Osteoblast (primary cell): ENCODE results near the gene HOOK1. TPM values are rescaled to one million over a fixed set of nuclear protein-coding genes. Genes with fewer than 3 reads are reported as not detected.

Source experiments
- DNase-seq: peaks from one replicate; pipeline ENCODE4 v3.0.0; 2011; ENCODE audit warnings: low spot score, mixed read lengths; ENCODE audit not compliant: insufficient read length; ENCODE audit errors: missing footprints
- H2AFZ ChIP-seq: 2 replicates; pipeline ENCODE4 v1.6.0; 2011; ENCODE audit warnings: mild to moderate bottlenecking, low read length
- H3K27ac ChIP-seq: 2 replicates; pipeline ENCODE4 v1.5.1; 2011; ENCODE audit warnings: mild to moderate bottlenecking, low read depth, low read length, moderate library complexity
- H3K27me3 ChIP-seq: 2 replicates; pipeline ENCODE4 v1.6.0; 2012; ENCODE audit warnings: mild to moderate bottlenecking, control low read depth, inconsistent platforms, low read length, moderate library complexity; ENCODE audit not compliant: insufficient read depth
- H3K36me3 ChIP-seq: 2 replicates; pipeline ENCODE4 v1.5.1; 2011; ENCODE audit warnings: mild to moderate bottlenecking, low read length, control low read depth, moderate library complexity; ENCODE audit not compliant: insufficient read depth
- H3K4me1 ChIP-seq: 2 replicates; pipeline ENCODE4 v1.5.1; 2011; ENCODE audit warnings: mild to moderate bottlenecking, low read length, control low read depth, moderate library complexity; ENCODE audit not compliant: insufficient read depth
- H3K4me2 ChIP-seq: 2 replicates; pipeline ENCODE4 v1.6.0; 2011; ENCODE audit warnings: mild to moderate bottlenecking, low read length; ENCODE audit not compliant: insufficient read depth
- H3K4me3 ChIP-seq: fragments of 200-600 bp; sonication (generic); 3 replicates; pipeline ENCODE4 v1.5.1; 2012; ENCODE audit warnings: mild to moderate bottlenecking, low read length, inconsistent platforms; ENCODE audit not compliant: insufficient read depth
- H3K79me2 ChIP-seq: 2 replicates; pipeline ENCODE4 v1.6.0; 2012; ENCODE audit warnings: mild to moderate bottlenecking, low read length, control low read depth, inconsistent platforms; ENCODE audit not compliant: insufficient read depth
- H3K9me3 ChIP-seq: 2 replicates; pipeline ENCODE4 v1.5.1; 2011; ENCODE audit warnings: low read depth, low read length, control low read depth
- H4K20me1 ChIP-seq: 2 replicates; pipeline ENCODE4 v1.6.0; 2012; ENCODE audit warnings: mild to moderate bottlenecking, low read length, control low read depth; ENCODE audit not compliant: insufficient read depth
- CTCF ChIP-seq: IDR thresholded peaks from 2 replicates; pipeline ENCODE4 v1.5.1; 2011; ENCODE audit warnings: mild to moderate bottlenecking, low read depth, low read length, moderate library complexity; ENCODE audit errors: extremely low read depth
- total RNA-seq: library from RNA; depleted of rRNA; stranded (reverse); fragments of >200 nt; gene quantifications from 2 replicates; pipeline ENCODE4 v1.2.3, GENCODE V29; 2012

The HOOK1 gene
- not detected in 2 replicates for total RNA-seq

- H3K4me1 ChIP-seq: no peaks in the 10 kb centered on the region
- H4K20me1 ChIP-seq: no peaks in the 10 kb centered on the region
- H3K79me2 ChIP-seq: no peaks in the 10 kb centered on the region
- H2AFZ ChIP-seq: no peak within 1 kb of the TSS
- no peak within 1 kb of the TSS for H3K4me2 ChIP-seq
- DNase-seq: peak; percentile 51
- TF ChIP-seq CTCF: no peak
- H3K4me3 ChIP-seq: no peak within 1 kb of the TSS
- H3K9me3 ChIP-seq: no peaks in the 10 kb centered on the region
- H3K27me3 ChIP-seq: peaks cover 47% of the 10 kb centered on the region
- H3K36me3 ChIP-seq: no peaks in the 10 kb centered on the region
- H3K27ac ChIP-seq: no peak within 1 kb of the TSS
Measured at GRCh38 chr1:59814901-59815825, at the start of gene HOOK1. TSS of gene HOOK1 (plus strand) at chr1:59814949. CDS start at chr1:59815118, 169 bp downstream.

- Histone ChIP-seq H3K4me3 (no peak overlapping the region), H3K4me2 (no peak overlapping the region), H4K20me1 (no peaks in the 10 kb centered on the region), H3K9me3 (no peaks in the 10 kb centered on the region), H2AFZ (no peak overlapping the region), H3K36me3 (no peaks in the 10 kb centered on the region), H3K79me2 (no peaks in the 10 kb centered on the region), H3K27me3 (no peaks in the 10 kb centered on the region), H3K27ac (no peak overlapping the region), H3K4me1 (peaks cover 7% of the 10 kb centered on the region)
- TF ChIP-seq CTCF: no peak
- DNase-seq: no peak
Measured at GRCh38 chr1:59765011-59765730, 49.6 kb upstream of the HOOK1 start.

GRCh38 chr1:59766227-59766855, 48.4 kb upstream of the HOOK1 start:
- H2AFZ ChIP-seq: peak overlapping the region; percentile 10
- H3K9me3 ChIP-seq: no peaks in the 10 kb centered on the region
- H3K4me1 ChIP-seq: peaks cover 5% of the 10 kb centered on the region
- H3K36me3 ChIP-seq: no peaks in the 10 kb centered on the region
- DNase-seq: no peak
- no peaks in the 10 kb centered on the region for H3K27me3 ChIP-seq
- no peak for TF ChIP-seq CTCF
- H3K27ac ChIP-seq: no peak overlapping the region
- no peaks in the 10 kb centered on the region for H3K79me2 ChIP-seq
- no peaks in the 10 kb centered on the region for H4K20me1 ChIP-seq
- no peak overlapping the region for H3K4me3 ChIP-seq
- peak overlapping the region; percentile 12 for H3K4me2 ChIP-seq
